ENCODE results near the gene ZFYVE1.

DNA sequence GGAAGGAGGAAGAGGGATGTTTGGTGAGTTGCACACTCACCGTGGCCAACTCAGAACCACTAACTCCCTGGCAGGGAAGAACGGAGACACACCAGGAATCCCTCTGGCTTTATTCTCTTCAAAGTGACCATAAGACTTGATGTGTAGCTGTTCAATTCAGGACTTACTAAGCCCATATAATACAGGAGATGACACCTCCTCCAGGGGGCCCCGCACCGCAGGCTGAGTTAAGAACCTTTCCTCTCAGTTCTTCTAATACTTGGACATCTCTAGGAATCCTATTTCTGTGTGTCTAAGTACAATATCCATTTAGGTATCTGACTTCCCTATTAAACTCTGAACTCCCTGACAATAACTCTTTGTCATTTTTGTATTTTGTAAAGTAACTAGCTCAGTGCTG, 51.1 kb downstream of the ZFYVE1 start:
- TF ChIP-seq, protein P1, sequence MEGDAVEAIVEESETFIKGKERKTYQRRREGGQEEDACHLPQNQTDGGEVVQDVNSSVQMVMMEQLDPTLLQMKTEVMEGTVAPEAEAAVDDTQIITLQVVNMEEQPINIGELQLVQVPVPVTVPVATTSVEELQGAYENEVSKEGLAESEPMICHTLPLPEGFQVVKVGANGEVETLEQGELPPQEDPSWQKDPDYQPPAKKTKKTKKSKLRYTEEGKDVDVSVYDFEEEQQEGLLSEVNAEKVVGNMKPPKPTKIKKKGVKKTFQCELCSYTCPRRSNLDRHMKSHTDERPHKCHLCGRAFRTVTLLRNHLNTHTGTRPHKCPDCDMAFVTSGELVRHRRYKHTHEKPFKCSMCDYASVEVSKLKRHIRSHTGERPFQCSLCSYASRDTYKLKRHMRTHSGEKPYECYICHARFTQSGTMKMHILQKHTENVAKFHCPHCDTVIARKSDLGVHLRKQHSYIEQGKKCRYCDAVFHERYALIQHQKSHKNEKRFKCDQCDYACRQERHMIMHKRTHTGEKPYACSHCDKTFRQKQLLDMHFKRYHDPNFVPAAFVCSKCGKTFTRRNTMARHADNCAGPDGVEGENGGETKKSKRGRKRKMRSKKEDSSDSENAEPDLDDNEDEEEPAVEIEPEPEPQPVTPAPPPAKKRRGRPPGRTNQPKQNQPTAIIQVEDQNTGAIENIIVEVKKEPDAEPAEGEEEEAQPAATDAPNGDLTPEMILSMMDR (IDR thresholded peaks at IDR 0.05; ENCODE audit: extremely low read depth in 1 of 2, insufficient read depth in 1 of 2, low read depth in 1 of 2, low read length in 2 of 2), result no peak
- TF ChIP-seq JUN (IDR thresholded peaks at IDR 0.05; ENCODE audit: borderline replicate concordance, insufficient read depth, insufficient read length, low read depth) (no peak), POLR2AphosphoS5 (IDR thresholded peaks at IDR 0.05; ENCODE audit: insufficient read depth, low read depth, low read length) (no peak), POLR2A (IDR thresholded peaks at IDR 0.05; ENCODE audit: low read depth, low read length) (no peak), MYC (IDR thresholded peaks at IDR 0.05; ENCODE audit: low read depth, low read length) (no peak), EZH2 (IDR thresholded peaks at IDR 0.05; ENCODE audit: borderline replicate concordance, low read depth, low read length, severe bottlenecking) (no peak), FOS (IDR thresholded peaks at IDR 0.05; ENCODE audit: borderline replicate concordance, insufficient read depth, low read length) (no peak), GATA2 (IDR thresholded peaks at IDR 0.05; ENCODE audit: insufficient read depth, insufficient read length, low read depth, low read length) (no peak)
- TF ChIP-seq, protein P2, sequence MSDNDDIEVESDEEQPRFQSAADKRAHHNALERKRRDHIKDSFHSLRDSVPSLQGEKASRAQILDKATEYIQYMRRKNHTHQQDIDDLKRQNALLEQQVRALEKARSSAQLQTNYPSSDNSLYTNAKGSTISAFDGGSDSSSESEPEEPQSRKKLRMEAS (IDR thresholded peaks at IDR 0.05; ENCODE audit: insufficient read depth, insufficient read length), result no peak
